ENCODE results near the gene SAP30BP. TPM values are rescaled to one million over a fixed set of nuclear protein-coding genes. Genes with fewer than 3 reads are reported as not detected.

SAP30BP gene
- total RNA-seq, 1 experiment from 2014 or later = 89.7 TPM

DNA sequence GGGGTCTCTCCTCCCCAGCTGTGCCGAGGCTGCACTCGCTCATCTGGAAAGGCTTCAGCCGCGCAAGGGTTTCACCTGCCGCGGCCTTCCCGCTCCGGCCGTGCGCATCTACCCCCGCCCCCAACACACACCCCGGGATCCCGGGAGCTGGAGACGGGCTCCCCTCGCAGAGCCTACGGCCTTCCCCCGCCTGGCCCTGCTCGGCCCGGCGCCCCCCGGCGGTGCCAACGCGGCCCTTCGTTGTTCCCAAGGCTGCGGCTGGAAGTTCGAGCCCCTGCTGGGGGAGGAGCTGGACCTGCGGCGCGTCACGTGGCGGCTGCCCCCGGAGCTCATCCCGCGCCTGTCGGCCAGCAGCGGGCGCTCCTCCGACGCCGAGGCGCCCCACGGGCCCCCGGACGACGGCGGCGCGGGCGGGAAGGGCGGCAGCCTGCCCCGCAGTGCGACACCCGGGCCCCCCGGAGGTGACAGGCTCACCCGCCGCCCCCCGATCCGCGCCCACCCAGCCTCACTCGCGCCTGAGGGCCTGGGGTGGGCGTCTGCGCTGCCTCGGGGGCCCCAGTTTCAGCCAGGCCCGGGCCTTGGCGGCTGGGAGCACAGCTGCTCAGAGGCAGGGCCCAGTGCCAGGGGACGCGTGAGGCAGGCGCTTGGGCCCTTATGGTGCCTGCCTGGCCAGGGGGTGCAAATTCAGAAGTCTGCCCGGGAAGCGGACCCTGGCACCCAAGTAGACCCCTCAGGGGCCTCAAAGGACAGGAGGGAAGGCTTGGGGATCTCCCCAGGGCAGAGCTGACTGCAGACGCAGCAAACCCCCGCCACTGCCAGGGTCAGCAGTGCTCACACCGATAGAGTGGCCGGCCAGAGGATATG is 86.6 kb downstream of the SAP30BP start:
- Histone ChIP-seq H3T11ph (ENCODE audit: low read length) (no peak overlapping the region), H3K14ac (ENCODE audit: insufficient read depth, low read length) (no peak overlapping the region), H2BK15ac (ENCODE audit: low read depth, low read length) (no peak overlapping the region), H3K9me3 (ENCODE audit: control insufficient read depth, low read depth, low read length) (no peaks in the 10 kb centered on the region), H3K9ac (ENCODE audit: extremely low read depth, insufficient read length, low read length) (no peak overlapping the region), H2BK20ac (ENCODE audit: low read depth, low read length, poor library complexity, severe bottlenecking) (no peak overlapping the region), H3K79me2 (ENCODE audit: insufficient read depth, low read length) (no peaks in the 10 kb centered on the region), H2BK12ac (ENCODE audit: insufficient read length, low read depth, low read length) (no peak overlapping the region), H3K27ac (ENCODE audit: insufficient read length, low read depth, low read length) (no peak overlapping the region), H3K23ac (ENCODE audit: insufficient read length, low read depth, low read length) (no peak overlapping the region), H2BK120ac (ENCODE audit: low read depth, low read length, poor library complexity, severe bottlenecking) (no peak overlapping the region), H2AK5ac (ENCODE audit: insufficient read length, low read length) (no peak overlapping the region), H3K4ac (ENCODE audit: low read depth, low read length) (no peak overlapping the region), H4K8ac (replicated peaks; ENCODE audit: insufficient read length, low read depth, low read length) (no peak overlapping the region), H3K79me1 (ENCODE audit: insufficient read depth, low read depth, low read length, poor library complexity, severe bottlenecking) (no peaks in the 10 kb centered on the region), H3K56ac (ENCODE audit: insufficient read length, low read depth, low read length) (no peak overlapping the region), H4K20me1 (ENCODE audit: control insufficient read depth, insufficient read depth, insufficient read length) (no peaks in the 10 kb centered on the region), H2BK5ac (ENCODE audit: insufficient read length, low read length) (no peak overlapping the region), H4K91ac (ENCODE audit: insufficient read length, low read depth, low read length) (no peak overlapping the region), H3K4me2 (ENCODE audit: insufficient read depth, insufficient read length, low read length) (no peak overlapping the region), H3K27me3 (ENCODE audit: insufficient read depth, low read length) (no peaks in the 10 kb centered on the region), H3K23me2 (ENCODE audit: insufficient read length, low read depth, low read length, poor library complexity, severe bottlenecking) (peaks cover 3% of the 10 kb centered on the region), H3K18ac (ENCODE audit: insufficient read length, low read depth, low read length) (no peak overlapping the region), H4K5ac (ENCODE audit: insufficient read length, low read depth, low read length) (no peak overlapping the region), H2AFZ (ENCODE audit: low read length) (no peak overlapping the region), H3K4me1 (ENCODE audit: insufficient read depth, low read length) (no peaks in the 10 kb centered on the region; the same call in 1 of the 2 replicates)
- TF ChIP-seq, protein P1, sequence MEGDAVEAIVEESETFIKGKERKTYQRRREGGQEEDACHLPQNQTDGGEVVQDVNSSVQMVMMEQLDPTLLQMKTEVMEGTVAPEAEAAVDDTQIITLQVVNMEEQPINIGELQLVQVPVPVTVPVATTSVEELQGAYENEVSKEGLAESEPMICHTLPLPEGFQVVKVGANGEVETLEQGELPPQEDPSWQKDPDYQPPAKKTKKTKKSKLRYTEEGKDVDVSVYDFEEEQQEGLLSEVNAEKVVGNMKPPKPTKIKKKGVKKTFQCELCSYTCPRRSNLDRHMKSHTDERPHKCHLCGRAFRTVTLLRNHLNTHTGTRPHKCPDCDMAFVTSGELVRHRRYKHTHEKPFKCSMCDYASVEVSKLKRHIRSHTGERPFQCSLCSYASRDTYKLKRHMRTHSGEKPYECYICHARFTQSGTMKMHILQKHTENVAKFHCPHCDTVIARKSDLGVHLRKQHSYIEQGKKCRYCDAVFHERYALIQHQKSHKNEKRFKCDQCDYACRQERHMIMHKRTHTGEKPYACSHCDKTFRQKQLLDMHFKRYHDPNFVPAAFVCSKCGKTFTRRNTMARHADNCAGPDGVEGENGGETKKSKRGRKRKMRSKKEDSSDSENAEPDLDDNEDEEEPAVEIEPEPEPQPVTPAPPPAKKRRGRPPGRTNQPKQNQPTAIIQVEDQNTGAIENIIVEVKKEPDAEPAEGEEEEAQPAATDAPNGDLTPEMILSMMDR (conservative IDR thresholded peaks at IDR 0.05) = peak; percentile 76
- H3K27me3 Mint-ChIP-seq (ENCODE audit: low read depth) = peaks cover 12% of the 10 kb centered on the region
- H3K4me1 Mint-ChIP-seq = peaks cover 10 to 14% of the 10 kb centered on the region in 2 experiments
- no peaks in the 10 kb centered on the region; a peak in 1 of 5 replicates for H3K9me3 Mint-ChIP-seq
- peak overlapping the region in 1 of 2 experiments; percentile 65; a peak in 3 of 5 replicates for H3K4me3 Mint-ChIP-seq
- peak; percentile 92 for DNase-seq
- H3K36me3 Mint-ChIP-seq (ENCODE audit: insufficient read depth in 1 of 3, low read depth in 3 of 3) = peaks cover 0 to under 1% (median 0%) of the 10 kb centered on the region in 3 experiments; a peak in 1 of 7 replicates
- no peak overlapping the region for H3K27ac Mint-ChIP-seq
- WGBS (ENCODE audit: extremely low coverage, insufficient read length, low lambda C conversion rate) = no CpG with 5 or more reads among the region's 76 CpGs

Data from H9 (cell line).